ENCODE measurements around the gene AK1.

AK1 gene

DNA sequence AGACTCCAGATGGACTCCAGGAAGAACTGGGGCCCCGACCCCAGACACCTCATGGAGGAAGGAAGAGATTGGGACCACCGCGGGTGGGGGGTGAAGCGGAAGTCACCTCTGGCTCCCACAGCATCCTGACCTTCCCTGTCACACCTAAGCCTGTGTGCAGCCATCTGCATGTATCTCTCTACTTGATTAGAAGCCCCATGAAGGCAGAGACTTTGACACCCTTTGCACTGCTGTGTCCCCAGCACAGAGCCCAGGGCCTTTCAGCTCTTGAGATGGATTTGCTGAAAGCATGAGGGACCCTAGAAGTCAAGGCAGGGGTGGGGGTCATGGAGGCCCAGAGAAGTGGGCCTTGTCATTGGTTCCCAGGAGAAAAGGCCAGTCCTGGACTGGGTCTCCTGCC is 20.2 kb downstream of the AK1 start:
- TF ChIP-seq, protein P1, sequence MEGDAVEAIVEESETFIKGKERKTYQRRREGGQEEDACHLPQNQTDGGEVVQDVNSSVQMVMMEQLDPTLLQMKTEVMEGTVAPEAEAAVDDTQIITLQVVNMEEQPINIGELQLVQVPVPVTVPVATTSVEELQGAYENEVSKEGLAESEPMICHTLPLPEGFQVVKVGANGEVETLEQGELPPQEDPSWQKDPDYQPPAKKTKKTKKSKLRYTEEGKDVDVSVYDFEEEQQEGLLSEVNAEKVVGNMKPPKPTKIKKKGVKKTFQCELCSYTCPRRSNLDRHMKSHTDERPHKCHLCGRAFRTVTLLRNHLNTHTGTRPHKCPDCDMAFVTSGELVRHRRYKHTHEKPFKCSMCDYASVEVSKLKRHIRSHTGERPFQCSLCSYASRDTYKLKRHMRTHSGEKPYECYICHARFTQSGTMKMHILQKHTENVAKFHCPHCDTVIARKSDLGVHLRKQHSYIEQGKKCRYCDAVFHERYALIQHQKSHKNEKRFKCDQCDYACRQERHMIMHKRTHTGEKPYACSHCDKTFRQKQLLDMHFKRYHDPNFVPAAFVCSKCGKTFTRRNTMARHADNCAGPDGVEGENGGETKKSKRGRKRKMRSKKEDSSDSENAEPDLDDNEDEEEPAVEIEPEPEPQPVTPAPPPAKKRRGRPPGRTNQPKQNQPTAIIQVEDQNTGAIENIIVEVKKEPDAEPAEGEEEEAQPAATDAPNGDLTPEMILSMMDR (IDR thresholded peaks at IDR 0.05; ENCODE audit: borderline replicate concordance, insufficient read depth, low read depth, low read length), result no peak
- no peak overlapping the region for H3K4me3 ChIP-seq (ENCODE audit: low read depth, low read length)

DNA sequence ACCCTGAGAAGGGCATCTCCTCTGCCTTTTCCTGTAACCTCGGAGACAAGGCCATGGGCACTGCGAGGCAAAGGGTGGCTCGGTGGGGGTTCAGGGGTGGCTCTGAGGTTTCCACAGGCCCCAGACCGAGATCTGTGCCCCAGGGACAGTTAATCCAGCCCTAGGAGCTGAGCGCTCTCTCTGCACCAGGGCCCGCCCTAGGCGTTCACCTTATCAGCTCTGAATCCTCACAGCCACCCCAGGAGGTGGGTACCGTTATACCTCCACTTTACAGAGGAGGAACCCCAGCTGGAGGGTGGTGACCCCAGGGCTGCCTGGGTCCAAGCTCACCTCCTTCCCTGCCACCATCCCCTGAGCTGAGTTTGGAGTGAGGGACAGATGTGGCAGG is 20.8 kb downstream of the AK1 start:
- TF ChIP-seq, protein P1 (IDR thresholded peaks at IDR 0.05; ENCODE audit: borderline replicate concordance, insufficient read depth, low read depth, low read length), result no peak
- no peak overlapping the region for H3K4me3 ChIP-seq (ENCODE audit: low read depth, low read length)

DNA sequence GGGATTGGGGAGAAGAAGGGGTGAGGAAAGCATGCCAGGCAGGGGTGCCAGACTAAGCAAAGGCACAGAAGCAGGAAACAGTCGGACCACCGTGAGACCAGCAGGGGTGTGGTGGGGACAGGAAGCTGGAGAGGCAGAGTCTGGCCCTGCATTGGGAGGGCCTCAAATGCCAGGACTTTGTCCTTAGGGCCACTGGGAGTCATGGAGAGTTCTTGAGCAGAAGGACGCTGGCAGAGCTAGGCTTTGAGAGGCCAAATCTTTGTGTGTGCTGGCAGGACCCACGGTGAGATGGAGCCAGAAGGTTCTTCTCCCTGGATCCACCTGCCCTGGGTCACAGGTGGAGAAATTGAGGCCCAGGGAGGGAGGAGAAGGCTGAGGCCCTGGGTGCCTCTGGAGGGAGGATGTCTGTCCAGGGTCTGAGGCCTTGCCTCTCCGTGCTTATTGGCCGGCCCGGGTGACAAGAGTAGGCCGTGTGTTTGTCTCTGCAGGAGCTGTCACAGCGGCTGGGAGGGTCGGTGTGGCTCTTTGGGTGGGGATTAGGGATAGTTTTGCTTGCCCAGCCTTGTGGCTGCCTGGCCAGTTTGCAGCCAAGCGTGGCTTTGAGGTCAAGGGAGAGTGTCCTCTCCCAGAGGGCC is 21.3 kb downstream of the AK1 start:
- TF ChIP-seq, protein P1 (IDR thresholded peaks at IDR 0.05; ENCODE audit: borderline replicate concordance, insufficient read depth, low read depth, low read length), result no peak
- no peak overlapping the region for H3K4me3 ChIP-seq (ENCODE audit: low read depth, low read length)

DNA sequence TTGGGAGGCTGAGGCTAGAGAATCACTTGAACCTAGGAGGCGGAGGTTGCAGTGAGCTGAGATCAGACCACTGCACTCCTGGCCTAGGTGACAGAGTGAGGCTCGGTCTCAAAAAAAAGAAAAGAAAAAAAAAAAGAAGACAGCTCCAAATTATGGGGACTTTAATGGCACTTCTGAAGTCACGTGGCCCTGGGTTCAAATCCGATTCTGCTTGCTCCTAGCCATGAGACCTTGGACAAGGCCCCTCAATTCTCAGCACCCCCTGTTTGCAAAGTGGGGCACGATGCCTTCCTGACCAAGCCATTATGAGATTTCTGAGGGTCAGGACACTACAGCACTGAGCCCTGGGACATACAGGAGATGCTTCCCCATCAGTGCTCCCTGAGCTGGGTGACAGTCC is 22.0 kb downstream of the AK1 start:
- TF ChIP-seq, protein P1 (IDR thresholded peaks at IDR 0.05; ENCODE audit: borderline replicate concordance, insufficient read depth, low read depth, low read length), result no peak
- no peak overlapping the region for H3K4me3 ChIP-seq (ENCODE audit: low read depth, low read length)

DNA sequence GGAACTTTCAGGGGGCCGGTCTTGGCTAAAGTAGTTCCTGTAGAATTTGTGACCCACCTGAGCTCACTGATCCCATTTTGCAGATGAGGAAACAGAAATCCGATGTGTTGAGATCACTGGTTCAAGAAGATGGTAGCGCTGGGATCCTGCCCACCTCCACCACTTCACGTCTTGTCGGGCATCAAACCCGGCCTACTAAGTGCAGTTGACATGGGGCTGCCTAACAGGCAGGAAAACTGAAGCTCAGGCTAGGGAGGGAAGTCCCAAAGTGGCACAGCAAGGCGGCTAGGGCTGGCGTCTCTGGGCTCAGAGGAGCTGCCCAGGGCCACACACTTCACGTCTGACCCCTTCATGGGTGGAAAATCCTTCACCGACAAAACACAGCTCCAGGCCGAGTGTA is 22.5 kb downstream of the AK1 start:
- TF ChIP-seq, protein P1 (IDR thresholded peaks at IDR 0.05; ENCODE audit: borderline replicate concordance, insufficient read depth, low read depth, low read length), result no peak
- no peak overlapping the region for H3K4me3 ChIP-seq (ENCODE audit: low read depth, low read length)

DNA sequence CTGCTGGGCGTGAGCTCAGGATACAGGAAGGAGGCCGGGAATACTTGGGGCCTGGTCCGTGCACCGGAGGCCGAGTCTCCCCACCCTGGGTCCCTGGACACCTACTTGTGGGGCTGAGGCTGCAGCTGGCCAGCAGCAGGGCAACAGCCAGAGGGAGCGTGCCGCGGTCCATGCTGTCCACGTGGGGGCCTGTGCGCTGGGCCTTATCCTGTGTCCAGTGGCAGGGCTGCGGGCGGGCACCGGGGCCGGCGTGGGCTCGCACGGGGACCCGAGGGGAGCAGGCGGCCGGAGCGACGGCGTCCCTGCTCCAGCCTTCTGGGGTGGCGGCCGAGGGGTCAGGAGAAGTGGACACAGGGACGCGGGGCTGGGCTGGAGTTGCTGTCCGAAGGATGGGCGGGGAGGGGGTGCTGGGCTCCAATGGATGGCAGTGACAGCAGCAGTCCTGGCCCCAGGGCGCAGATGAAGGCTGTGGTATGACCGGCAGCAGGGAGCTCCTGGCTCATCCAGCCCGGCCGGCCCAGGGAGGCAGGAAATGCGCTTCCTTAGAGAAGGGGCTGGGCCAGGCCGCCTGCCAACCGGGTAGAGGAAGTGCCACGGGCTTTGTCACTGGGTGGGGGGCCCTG is 23.2 kb downstream of the AK1 start, which contains the start of gene ENG:
TSS of gene ENG (minus strand) at position 475 of the 623 bp plus-strand sequence. CDS start at position 172, 303 bp downstream.
- TF ChIP-seq, protein P1 (IDR thresholded peaks at IDR 0.05; ENCODE audit: borderline replicate concordance, insufficient read depth, low read depth, low read length), result no peak
- H3K4me3 ChIP-seq (ENCODE audit: low read depth, low read length), result peak within 1 kb of the TSS; percentile 59
